HEK293 (cell line): Measurements from ENCODE around the gene ATXN7.

Experiments
- CTCF ChIA-PET: fragments of 350-600 bp; formaldehyde crosslinking; extraction: SDS; loops from one replicate; lab custom pipeline; 2021; ENCODE audit warnings: antibody characterized with exemption; lab: Yijun Ruan, JAX
- POLR2A ChIA-PET: fragments of 300-600 bp; formaldehyde crosslinking; extraction: SDS; loops from one replicate; lab custom pipeline; 2020; ENCODE audit warnings: antibody characterized with exemption, inconsistent platforms; lab: Yijun Ruan, JAX
- H3K27ac ChIP-seq: fragments of 200-500 bp; sonication (Bioruptor generic); 2 replicates; pipeline ENCODE4 v1.5.1; 2014; ENCODE audit warnings: low read depth, low read length, control low read depth, inconsistent platforms; ENCODE audit errors: extremely low read depth
- H3K36me3 ChIP-seq, 2 experiments: fragments of 200-500 bp in 1 of 2; sonication (Bioruptor generic) in 1 of 2; 1 replicate in 1 of 2; 2 replicates in 1 of 2; pipeline ENCODE4 v1.5.1; 2014 to 2017; ENCODE audit warnings: inconsistent platforms in 2 of 2, low read length in 2 of 2; ENCODE audit not compliant: control insufficient read depth in 2 of 2, insufficient read depth in 1 of 2
- H3K4me1 ChIP-seq: fragments of 200-500 bp; sonication (Bioruptor generic); 2 replicates; pipeline ENCODE4 v1.5.1; 2014; ENCODE audit warnings: mild to moderate bottlenecking, low read length, inconsistent platforms; ENCODE audit not compliant: control insufficient read depth, insufficient read depth
- H3K4me3 ChIP-seq: 2 replicates; pipeline ENCODE4 v1.5.1; 2011; ENCODE audit warnings: low read depth, mild to moderate bottlenecking, control low read depth, low read length, moderate library complexity
- H3K9me3 ChIP-seq: fragments of 200-500 bp; sonication (Bioruptor generic); 2 replicates; pipeline ENCODE4 v1.5.1; 2014; ENCODE audit warnings: low read depth, low read length, inconsistent platforms; ENCODE audit not compliant: control insufficient read depth, insufficient read depth
- OSR2 ChIP-seq: fragments of 450-650 bp; formaldehyde crosslinking; IDR thresholded peaks from 2 replicates; pipeline ENCODE4 v1.5.1; 2016; ENCODE audit warnings: missing biosample characterization, missing genetic modification characterization
- SCRT1 ChIP-seq: fragments of 450-650 bp; formaldehyde crosslinking; IDR thresholded peaks from 2 replicates; pipeline ENCODE4 v1.5.1; 2016; ENCODE audit warnings: missing biosample characterization, missing genetic modification characterization, borderline replicate concordance
- SCRT2 ChIP-seq: fragments of 450-650 bp; formaldehyde crosslinking; IDR thresholded peaks from 2 replicates; pipeline ENCODE4 v1.5.1; 2016; ENCODE audit warnings: missing biosample characterization, missing genetic modification characterization
- ZNF132 ChIP-seq: fragments of 450-650 bp; formaldehyde crosslinking; IDR thresholded peaks from 2 replicates; pipeline ENCODE4 v1.5.1; 2017; ENCODE audit warnings: missing biosample characterization, missing genetic modification characterization, borderline replicate concordance
- ZNF223 ChIP-seq: fragments of 450-650 bp; formaldehyde crosslinking; IDR thresholded peaks from 2 replicates; pipeline ENCODE4 v1.5.1; 2016; ENCODE audit warnings: missing biosample characterization, missing genetic modification characterization
- ZNF529 ChIP-seq: fragments of 450-650 bp; formaldehyde crosslinking; IDR thresholded peaks from 2 replicates; pipeline ENCODE4 v1.5.1; 2017; ENCODE audit warnings: missing genetic modification characterization, missing biosample characterization; ENCODE audit not compliant: insufficient replicate concordance
- ZNF558 ChIP-seq: fragments of 450-650 bp; formaldehyde crosslinking; IDR thresholded peaks from 2 replicates; pipeline ENCODE4 v1.5.1; 2016; ENCODE audit warnings: missing biosample characterization, missing genetic modification characterization
- ZNF560 ChIP-seq: fragments of 450-650 bp; formaldehyde crosslinking; IDR thresholded peaks from 2 replicates; pipeline ENCODE4 v1.5.1; 2017; ENCODE audit warnings: missing biosample characterization, missing genetic modification characterization, borderline replicate concordance
- TF ChIP-seq, protein P1 (sequence below): fragments of 450-650 bp; formaldehyde crosslinking; IDR thresholded peaks from 2 replicates; pipeline ENCODE4 v1.5.1; 2016; ENCODE audit warnings: missing biosample characterization, missing genetic modification characterization
- TF ChIP-seq, protein P2 (sequence below): fragments of 450-650 bp; formaldehyde crosslinking; IDR thresholded peaks from 2 replicates; pipeline ENCODE4; 2016; ENCODE audit warnings: missing biosample characterization, missing genetic modification characterization

ATXN7 gene

DNA sequence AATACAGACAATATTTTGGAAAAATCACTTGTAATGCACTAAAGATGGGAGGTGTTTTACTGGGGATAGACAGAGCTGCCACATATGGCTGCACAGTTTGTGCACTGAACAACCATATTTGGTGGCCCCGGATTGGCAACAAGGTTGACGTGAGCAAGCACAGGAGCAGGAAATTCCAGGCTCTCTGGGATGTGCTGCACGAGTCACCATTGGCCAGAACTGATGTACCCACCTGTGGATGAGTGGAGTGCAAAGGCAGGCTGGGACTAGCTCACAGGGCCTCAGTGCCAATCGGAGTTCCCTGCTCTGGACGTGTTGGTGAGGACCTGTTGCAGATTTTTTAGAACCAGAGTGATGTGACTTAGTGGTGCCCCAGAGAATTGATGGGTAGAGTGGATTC, 90.5 kb downstream of the ATXN7 start:
- H3K4me1 ChIP-seq: peaks cover 4% of the 10 kb centered on the region; the same call in 1 of the 2 replicates
- H3K4me3 ChIP-seq: no peak overlapping the region
- ChIA-PET POLR2A (no interaction called here), CTCF (no interaction called here)
- H3K27ac ChIP-seq: no peak overlapping the region
- no peaks in the 10 kb centered on the region for H3K9me3 ChIP-seq
- TF ChIP-seq ZNF529 (no peak), SCRT2 (tag by site-specific recombination) (peak; percentile 88), SCRT1 (tag by site-specific recombination) (peak; percentile 69)
- TF ChIP-seq, protein P1, sequence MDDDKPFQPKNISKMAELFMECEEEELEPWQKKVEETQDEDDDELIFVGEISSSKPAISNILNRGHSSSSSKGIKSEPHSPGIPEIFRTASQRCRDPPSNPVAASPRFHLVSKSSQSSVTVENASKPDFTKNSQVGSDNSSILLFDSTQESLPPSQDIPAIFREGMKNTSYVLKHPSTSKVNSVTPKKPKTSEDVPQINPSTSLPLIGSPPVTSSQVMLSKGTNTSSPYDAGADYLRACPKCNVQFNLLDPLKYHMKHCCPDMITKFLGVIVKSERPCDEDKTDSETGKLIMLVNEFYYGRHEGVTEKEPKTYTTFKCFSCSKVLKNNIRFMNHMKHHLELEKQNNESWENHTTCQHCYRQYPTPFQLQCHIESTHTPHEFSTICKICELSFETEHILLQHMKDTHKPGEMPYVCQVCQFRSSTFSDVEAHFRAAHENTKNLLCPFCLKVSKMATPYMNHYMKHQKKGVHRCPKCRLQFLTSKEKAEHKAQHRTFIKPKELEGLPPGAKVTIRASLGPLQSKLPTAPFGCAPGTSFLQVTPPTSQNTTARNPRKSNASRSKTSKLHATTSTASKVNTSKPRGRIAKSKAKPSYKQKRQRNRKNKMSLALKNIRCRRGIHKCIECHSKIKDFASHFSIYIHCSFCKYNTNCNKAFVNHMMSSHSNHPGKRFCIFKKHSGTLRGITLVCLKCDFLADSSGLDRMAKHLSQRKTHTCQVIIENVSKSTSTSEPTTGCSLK: no peak
- TF ChIP-seq, protein P2, sequence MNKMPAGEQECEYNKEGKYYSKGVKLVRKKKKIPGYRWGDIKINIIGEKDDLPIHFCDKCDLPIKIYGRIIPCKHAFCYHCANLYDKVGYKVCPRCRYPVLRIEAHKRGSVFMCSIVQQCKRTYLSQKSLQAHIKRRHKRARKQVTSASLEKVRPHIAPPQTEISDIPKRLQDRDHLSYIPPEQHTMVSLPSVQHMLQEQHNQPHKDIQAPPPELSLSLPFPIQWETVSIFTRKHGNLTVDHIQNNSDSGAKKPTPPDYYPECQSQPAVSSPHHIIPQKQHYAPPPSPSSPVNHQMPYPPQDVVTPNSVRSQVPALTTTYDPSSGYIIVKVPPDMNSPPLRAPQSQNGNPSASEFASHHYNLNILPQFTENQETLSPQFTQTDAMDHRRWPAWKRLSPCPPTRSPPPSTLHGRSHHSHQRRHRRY (tag by site-specific recombination): no peak
- peaks cover 0 to 4% of the 10 kb centered on the region in 2 experiments; a peak in 1 of 3 replicates for H3K36me3 ChIP-seq

DNA sequence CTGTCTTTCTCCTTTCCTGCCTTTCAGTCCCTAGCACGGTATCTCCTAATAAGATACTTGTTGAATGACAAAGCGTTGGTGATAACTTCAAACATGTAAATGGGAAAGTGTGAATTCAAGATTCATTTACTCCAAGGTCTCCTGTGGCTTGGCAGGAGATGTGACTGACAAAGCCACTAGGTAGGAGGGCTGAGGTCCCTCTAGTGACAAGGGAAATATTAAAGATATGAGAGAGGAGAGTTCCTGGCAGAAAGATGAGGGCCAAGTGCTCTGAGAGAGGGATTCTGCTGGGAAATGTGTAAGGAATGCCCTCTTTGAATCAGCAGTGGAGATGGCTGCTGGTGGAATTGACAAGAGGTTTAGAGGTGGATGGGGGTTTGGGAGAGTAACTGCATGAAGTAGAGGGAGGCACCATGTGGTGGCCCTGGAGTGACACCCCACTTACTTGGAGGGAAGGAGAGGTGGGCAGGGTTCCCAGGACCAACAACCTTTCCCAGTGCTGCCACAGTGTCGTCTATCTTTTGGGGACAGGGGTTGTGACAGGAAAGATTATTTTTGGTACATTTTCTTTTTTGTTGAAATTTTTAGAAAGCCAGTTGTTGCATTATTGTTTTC, 91.5 kb downstream of the ATXN7 start:
- CTCF ChIA-PET: no interaction called here
- Histone ChIP-seq H3K27ac (no peak overlapping the region), H3K9me3 (no peaks in the 10 kb centered on the region), H3K4me1 (peaks cover 4% of the 10 kb centered on the region; the same call in 1 of the 2 replicates), H3K36me3 (peaks cover 0 to 4% of the 10 kb centered on the region in 2 experiments; a peak in 1 of 3 replicates)
- TF ChIP-seq, protein P1: no peak
- TF ChIP-seq OSR2 (tag by site-specific recombination): no peak
- TF ChIP-seq ZNF223 (tag by site-specific recombination): no peak
- TF ChIP-seq, all 188 proteins: peak for 0
- POLR2A ChIA-PET: no interaction called here
- no peak overlapping the region for H3K4me3 ChIP-seq

DNA sequence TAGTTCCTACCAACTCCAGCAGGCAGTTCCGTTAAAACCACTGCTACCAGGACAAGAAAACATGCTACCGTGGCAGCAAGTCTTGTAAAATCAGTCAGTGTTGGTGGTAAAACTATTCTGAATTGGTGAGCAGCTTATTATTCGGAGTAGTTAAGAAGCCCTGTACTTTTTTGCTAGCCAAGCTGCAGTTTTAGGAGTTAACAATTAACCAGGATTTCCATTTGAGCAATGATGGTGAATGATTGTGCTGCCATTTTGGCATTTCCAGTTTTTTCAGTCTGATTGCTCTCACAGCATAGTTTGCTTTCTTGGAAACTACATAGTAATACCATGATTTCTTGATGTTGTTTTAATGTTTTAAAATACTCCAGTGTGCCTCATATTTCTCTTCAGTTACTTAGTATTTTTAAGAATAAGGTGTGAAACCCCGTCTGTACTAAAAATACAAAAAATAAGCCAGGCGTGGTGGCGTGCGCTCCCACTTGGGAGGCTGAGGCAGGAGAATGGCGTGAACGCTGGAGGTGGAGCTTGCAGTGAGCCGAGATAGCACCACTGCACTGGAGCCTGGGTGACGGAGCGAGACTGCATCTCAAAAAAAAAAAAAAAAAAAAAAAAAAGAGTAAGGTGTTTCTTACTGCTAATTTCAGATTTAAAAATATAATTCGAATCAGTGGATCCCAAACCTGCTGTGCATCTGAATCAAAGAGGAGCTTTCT, 92.3 kb downstream of the ATXN7 start:
- TF ChIP-seq OSR2 (tag by site-specific recombination) (0 out of 2 replicates have a peak, but pooled peaks have one; percentile 10), ZNF560 (tag by site-specific recombination) (no peak), ZNF558 (tag by site-specific recombination) (no peak)
- CTCF ChIA-PET: no interaction called here

DNA sequence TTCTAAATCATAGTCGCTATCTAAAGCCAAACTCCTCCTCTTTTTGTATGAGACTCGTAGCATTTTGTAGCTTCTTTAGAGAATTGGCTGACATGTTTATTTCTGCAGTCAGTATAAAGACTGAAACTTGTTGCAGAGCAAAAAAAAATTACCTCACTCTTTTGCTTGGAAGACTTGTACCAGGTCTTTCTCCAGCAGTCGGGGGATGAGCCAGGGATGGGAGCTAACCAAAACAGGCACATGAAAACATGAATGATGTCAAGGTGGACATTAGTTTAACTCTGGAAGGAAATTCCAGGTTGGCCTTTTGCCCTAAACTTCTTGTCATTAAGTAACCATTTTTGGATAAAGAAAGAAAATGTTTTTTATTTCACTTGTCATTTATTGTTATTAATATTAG, 95.5 kb downstream of the ATXN7 start:
- no peak overlapping the region for H3K4me3 ChIP-seq
- TF ChIP-seq SCRT1 (tag by site-specific recombination) (peak; percentile 40; the same call in 1 of the 2 replicates), SCRT2 (tag by site-specific recombination) (peak; percentile 78), ZNF132 (no peak)
- TF ChIP-seq, all 188 proteins: peak for 2
- peaks cover 0 to 2% of the 10 kb centered on the region in 2 experiments; a peak in 1 of 3 replicates for H3K36me3 ChIP-seq
- no peak overlapping the region for H3K27ac ChIP-seq
- ChIA-PET POLR2A (no interaction called here), CTCF (interaction anchor here (0.7 to 1.3 kb wide), 2 partner anchors 19 to 34 kb away, joined by 3 to 4 read pairs; no protein-coding TSS in a partner anchor)
- H3K9me3 ChIP-seq: no peaks in the 10 kb centered on the region
- H3K4me1 ChIP-seq: no peaks in the 10 kb centered on the region

More for the DNA sequence above, 92.3 kb downstream of the ATXN7 start:
- POLR2A ChIA-PET: no interaction called here
- Histone ChIP-seq H3K4me3 (no peak overlapping the region), H3K27ac (no peak overlapping the region), H3K36me3 (peaks cover 0 to 4% of the 10 kb centered on the region in 2 experiments; a peak in 1 of 3 replicates), H3K9me3 (no peaks in the 10 kb centered on the region), H3K4me1 (0 out of 2 replicates have a peak, but pooled peaks cover under 1% of the 10 kb centered on the region)
